HG02840 (cell line): ENCODE data around the gene EML5.

Experiments used
- ATAC-seq: cut with Tn5 transposase; IDR thresholded peaks from one replicate; pipeline ENCODE4 v1.9.1; 2021; ENCODE audit warnings: mild to moderate bottlenecking, moderate library complexity, moderate number of reproducible peaks; ENCODE audit not compliant: unreplicated experiment, low FRiP score

The EML5 gene

DNA sequence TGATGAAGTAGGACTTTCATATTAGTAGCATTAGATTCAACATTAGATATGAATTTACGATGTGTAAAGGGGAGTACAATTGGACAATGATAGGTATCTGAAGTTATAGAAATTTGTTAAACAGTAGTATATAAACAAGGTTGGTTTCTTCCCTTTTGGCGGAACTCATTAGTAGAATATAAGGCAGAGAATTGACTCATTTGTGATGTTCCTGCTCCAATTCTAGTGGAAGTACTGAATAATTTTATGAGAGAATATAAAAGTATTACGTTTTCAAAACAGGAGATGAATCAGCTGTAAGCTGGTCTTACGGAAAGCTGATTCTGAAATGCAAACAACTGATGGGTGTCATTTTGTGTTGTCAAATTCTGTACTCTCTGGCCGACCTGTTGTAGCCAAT, 216.5 kb downstream of the EML5 start:
- ATAC-seq: no peak

DNA sequence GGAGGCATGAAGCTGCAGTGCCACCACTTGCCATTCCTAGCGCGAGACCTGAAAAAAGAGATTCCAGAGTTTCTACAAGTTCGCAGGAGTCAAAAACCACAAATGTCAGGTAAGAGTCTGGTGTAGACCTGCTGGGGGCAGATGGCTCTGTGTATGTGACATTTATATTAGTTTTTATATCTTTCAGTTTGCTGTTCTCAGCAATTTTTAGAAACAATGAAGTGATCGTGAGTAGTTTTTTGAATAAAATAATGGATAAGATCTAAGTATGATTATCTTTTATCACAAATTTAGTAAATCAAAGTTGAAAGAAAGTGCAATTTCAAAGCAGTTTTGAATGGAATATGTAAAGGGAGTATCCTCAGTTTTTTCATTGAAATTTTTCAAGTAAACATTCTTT, 220.6 kb downstream of the EML5 start:
- no peak for ATAC-seq

DNA sequence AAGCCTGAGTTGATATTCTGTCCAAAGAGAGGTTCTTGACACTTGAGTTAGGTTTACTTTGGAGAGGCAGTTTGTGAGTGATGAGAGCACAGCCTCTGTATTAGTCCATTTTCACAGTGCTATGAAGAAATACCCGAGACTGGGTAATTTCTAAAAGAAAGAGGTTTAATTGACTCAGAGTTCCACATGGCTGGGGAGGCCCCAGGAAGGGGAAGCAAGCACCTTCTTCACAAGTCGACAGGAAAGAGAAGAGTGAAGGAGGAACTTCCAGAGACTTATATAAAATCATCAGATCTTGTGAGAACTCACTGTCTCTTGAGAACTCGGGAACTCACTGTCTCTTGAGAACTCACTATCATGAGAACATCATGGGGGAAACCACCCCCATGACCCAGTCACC, 224.6 kb downstream of the EML5 start:
- no peak for ATAC-seq

DNA sequence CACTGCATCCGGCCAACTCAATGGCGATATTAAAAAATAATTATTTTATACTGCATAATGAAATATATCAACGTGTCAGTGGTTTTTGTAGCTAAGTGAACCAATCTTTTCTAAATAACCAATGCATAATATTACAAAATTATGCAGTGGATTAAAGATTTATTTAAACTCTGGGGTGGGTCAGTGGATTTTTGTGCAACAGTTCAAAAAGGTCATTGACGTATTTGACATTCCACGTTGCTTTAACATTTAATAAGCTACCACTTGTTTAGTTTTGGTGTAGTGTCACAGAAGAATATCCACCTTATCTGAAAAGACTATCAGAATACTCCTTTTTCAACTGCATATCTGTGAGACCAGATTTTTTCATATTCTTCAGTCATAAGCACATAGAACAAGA, 227.3 kb downstream of the EML5 start:
- ATAC-seq: no peak

- no peak for ATAC-seq
Measured at GRCh38 chr14:88563845-88564244, 228.9 kb downstream of the EML5 start.

GRCh38 chr14:88562831-88563686, 229.7 kb downstream of the EML5 start, which contains the start of gene ZC3H14:
ZC3H14 (plus strand) TSS chr14:88563037; CDS start chr14:88563134, 97 bp downstream.
- ATAC-seq: peak; percentile 96

DNA sequence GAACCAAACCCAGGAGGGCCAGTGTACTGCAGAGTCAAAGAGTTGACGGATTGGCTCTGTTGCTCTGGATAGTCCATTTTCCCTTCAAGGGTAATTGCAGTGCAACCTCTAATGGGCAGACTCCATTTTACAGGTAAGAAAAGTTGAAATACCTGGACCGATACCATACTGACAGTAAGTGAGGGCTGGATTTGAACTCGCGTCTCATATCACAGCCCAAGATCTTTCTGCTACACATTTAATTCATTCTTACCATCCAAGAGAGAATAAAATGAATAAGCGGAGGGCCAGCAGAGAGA, 230.3 kb downstream of the EML5 start:
- ATAC-seq: no peak
